Kidney (tissue), 14 donors: ENCODE results near the gene ZFPM1. TPM values are rescaled to one million over a fixed set of nuclear protein-coding genes. Genes with fewer than 3 reads are reported as not detected.

Experiments
- DNase-seq, 5 donors: peaks; one replicate each; pipeline ENCODE4 v3.0.0-alpha.2; 2013 to 2020
- FAIRE-seq: peaks from 2 replicates; lab custom pipeline; 2012; peaks lifted over from hg19 to GRCh38; lab: Jason Lieb, UNC
- H3K27ac ChIP-seq, 2 donors: one replicate each; pipeline ENCODE4 v1.7.0; 2013; ENCODE audit warnings: low read depth in 2 of 2, low read length in 2 of 2, inconsistent platforms in 1 of 2
- H3K27me3 ChIP-seq: one replicate; pipeline ENCODE4 v1.7.1; 2013; ENCODE audit warnings: low read length, inconsistent platforms; ENCODE audit not compliant: control insufficient read depth, insufficient read depth
- H3K36me3 ChIP-seq, 3 donors: one replicate each; pipeline versions ENCODE4 v1.7.0 to v1.7.1; 2013; ENCODE audit warnings: low read length in 3 of 3, control low read depth in 1 of 3, inconsistent platforms in 1 of 3; ENCODE audit not compliant: insufficient read depth in 3 of 3, control insufficient read depth in 2 of 3
- H3K4me1 ChIP-seq, 3 donors: one replicate each; pipeline versions ENCODE4 v1.7.0 to v1.7.1; 2013; ENCODE audit warnings: low read length in 3 of 3, inconsistent platforms in 1 of 3, low read depth in 1 of 3; ENCODE audit not compliant: control insufficient read depth in 2 of 3, insufficient read depth in 2 of 3
- H3K4me3 ChIP-seq, 3 donors: one replicate each; pipeline versions ENCODE4 v1.7.0 to v1.8.1; 2013; ENCODE audit warnings: low read length in 3 of 3, control low read depth in 1 of 3, inconsistent platforms in 1 of 3
- H3K9ac ChIP-seq, 3 donors: one replicate each; pipeline versions ENCODE4 v1.7.0 to v1.7.1; 2013; ENCODE audit warnings: low read length in 3 of 3, control low read depth in 1 of 3, inconsistent platforms in 1 of 3
- H3K9me3 ChIP-seq, 3 donors: one replicate each; pipeline versions ENCODE4 v1.7.0 to v1.7.1; 2013; ENCODE audit warnings: low read length in 3 of 3, control low read depth in 1 of 3, inconsistent platforms in 1 of 3; ENCODE audit not compliant: control insufficient read depth in 2 of 3, insufficient read depth in 1 of 3
- intact Hi-C: fragments of 100-400 bp; cut with DNase I; formaldehyde crosslinking; loops from one replicate; pipeline ENCODE4 v1.11.1; 2022
- polyA plus RNA-seq: library from polyadenylated mRNA; stranded (reverse); fragments of 350-450 nt; fragmentation: Illumina TruSeq; extraction: RNeasy Lipid Tissue Mini Kit (QIAGEN cat#74804); gene quantifications from one replicate; pipeline ENCODE4 v1.2.3, GENCODE V29; 2014; ENCODE audit warnings: low read depth, low replicate concordance; ENCODE audit not compliant: insufficient read depth
- total RNA-seq: library from RNA; stranded (reverse); fragmentation: NEBNext Ultra II Directional; extraction: Animal tissue kit (Norgen Biotek cat#: 25700); gene quantifications from one replicate; pipeline ENCODE4 v1.2.1, GENCODE V29; 2021
- TF ChIP-seq, protein P1 (sequence below): IDR thresholded peaks from 3 replicates; pipeline ENCODE4 v1.5.1; 2012; ENCODE audit warnings: mild to moderate bottlenecking, moderate library complexity, borderline replicate concordance; ENCODE audit not compliant: insufficient read depth; ENCODE audit errors: extremely low read depth
- donor health status: control.
- donor health status: control.
- donor health status: control.
- donor health status: control.
- donor health status: control.
- donor health status: DM: yes; HTN: yes; CAD: no.
- donor health status: Normal renal cell carcinoma (clear cell type).

Gene ZFPM1
- total and polyA plus RNA-seq, 2 donors from 2014 or later: 1.9 to 9.2 TPM

DNA sequence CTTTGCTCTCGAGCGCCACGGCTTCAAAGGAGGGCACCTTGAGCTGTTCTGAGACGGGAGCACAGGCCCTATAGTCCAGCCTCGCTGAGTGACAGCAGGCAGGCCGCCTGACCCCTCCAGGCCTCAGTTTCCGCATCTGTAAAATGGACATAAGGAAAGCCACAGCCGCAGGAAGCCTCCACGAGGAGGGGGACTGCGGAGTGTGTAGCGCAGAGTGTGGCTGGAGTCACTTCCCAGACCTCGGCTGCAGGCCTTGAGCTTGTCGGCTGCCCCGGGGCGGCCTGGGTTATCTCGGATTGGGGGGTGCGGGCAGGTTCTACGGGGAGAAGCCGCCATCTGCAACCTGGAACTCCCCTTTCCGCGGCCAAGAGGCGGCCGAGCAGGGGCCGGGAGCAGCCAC, 40.8 kb downstream of the ZFPM1 start:
- H3K9ac ChIP-seq: no peak overlapping the region
- no peak overlapping the region for H3K27ac ChIP-seq
- no peak overlapping the region for H3K4me3 ChIP-seq
- no peak for DNase-seq
- no peaks in the 10 kb centered on the region for H3K4me1 ChIP-seq
- FAIRE-seq: no peak
- TF ChIP-seq, protein P1, sequence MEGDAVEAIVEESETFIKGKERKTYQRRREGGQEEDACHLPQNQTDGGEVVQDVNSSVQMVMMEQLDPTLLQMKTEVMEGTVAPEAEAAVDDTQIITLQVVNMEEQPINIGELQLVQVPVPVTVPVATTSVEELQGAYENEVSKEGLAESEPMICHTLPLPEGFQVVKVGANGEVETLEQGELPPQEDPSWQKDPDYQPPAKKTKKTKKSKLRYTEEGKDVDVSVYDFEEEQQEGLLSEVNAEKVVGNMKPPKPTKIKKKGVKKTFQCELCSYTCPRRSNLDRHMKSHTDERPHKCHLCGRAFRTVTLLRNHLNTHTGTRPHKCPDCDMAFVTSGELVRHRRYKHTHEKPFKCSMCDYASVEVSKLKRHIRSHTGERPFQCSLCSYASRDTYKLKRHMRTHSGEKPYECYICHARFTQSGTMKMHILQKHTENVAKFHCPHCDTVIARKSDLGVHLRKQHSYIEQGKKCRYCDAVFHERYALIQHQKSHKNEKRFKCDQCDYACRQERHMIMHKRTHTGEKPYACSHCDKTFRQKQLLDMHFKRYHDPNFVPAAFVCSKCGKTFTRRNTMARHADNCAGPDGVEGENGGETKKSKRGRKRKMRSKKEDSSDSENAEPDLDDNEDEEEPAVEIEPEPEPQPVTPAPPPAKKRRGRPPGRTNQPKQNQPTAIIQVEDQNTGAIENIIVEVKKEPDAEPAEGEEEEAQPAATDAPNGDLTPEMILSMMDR: no peak
- H3K36me3 ChIP-seq: no peaks in the 10 kb centered on the region
- no peaks in the 10 kb centered on the region for H3K9me3 ChIP-seq
- no peaks in the 10 kb centered on the region for H3K27me3 ChIP-seq
- intact Hi-C loops: no loop called here

- Histone ChIP-seq H3K36me3 (no peaks in the 10 kb centered on the region), H3K9me3 (no peaks in the 10 kb centered on the region), H3K9ac (no peak overlapping the region), H3K27ac (no peak overlapping the region), H3K4me3 (no peak overlapping the region), H3K27me3 (no peaks in the 10 kb centered on the region), H3K4me1 (no peaks in the 10 kb centered on the region)
- TF ChIP-seq, protein P1: no peak
- intact Hi-C loops: no loop called here
- DNase-seq (no peak), FAIRE-seq (no peak)
Measured at GRCh38 chr16:88494335-88495154, 41.5 kb downstream of the ZFPM1 start.

DNA sequence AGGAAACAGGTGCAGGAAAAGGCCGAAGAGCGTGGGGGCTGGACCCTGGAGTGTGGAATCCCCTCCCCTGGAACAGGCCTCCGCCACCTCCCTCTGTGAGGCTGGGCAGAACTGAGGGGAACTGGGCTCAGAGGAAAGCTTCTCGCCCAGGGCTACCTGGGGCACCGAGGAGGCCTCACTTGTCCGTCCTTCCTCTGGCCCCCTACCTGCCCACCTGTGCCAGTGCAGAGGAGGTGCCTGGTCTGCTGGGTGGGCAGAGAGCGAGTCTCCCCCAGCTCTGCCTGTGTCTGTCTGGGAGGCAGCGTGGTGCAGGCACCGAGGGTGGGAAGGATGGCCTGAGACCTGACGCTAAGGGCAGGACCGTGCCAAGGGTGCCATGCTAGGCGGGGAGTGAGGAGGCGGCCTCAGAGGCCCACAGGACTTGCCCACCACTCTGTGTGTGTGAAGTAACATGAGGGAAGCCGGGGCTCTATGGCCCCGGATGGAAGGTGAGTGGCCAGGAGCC, 42.2 kb downstream of the ZFPM1 start:
- Histone ChIP-seq H3K9ac (no peak overlapping the region), H3K4me1 (no peaks in the 10 kb centered on the region), H3K36me3 (no peaks in the 10 kb centered on the region), H3K9me3 (no peaks in the 10 kb centered on the region), H3K4me3 (no peak overlapping the region), H3K27ac (no peak overlapping the region), H3K27me3 (no peaks in the 10 kb centered on the region)
- intact Hi-C loops: no loop called here
- DNase-seq (no peak), FAIRE-seq (no peak)
- TF ChIP-seq, protein P1: no peak
